Measurements from ENCODE around the gene ZNF746.
"Not testable (repeated sequence)": the region's sequence is repeated elsewhere in the genome, so short reads cannot be mapped to it uniquely, and the experiment has no call there.

The ZNF746 gene

GRCh38 chr7:149497467-149498261 lies at the start of gene ZNF746:
TSS of gene ZNF746 (minus strand) at chr7:149497809. CDS start at chr7:149497536, 273 bp downstream.
- peak; percentile 36 to 67 for DNase-seq

GRCh38 chr7:149547126-149547525 lies 49.5 kb upstream of the ZNF746 start:
- no peak for DNase-seq

- no peak for DNase-seq
These were observed 48.7 kb upstream of the ZNF746 start for GRCh38 chr7:149546331-149546730.

- peak in 1 of 2 experiments; percentile 5 for DNase-seq
These were observed 46.4 kb upstream of the ZNF746 start for GRCh38 chr7:149544028-149544427.

GRCh38 chr7:149532654-149533053 lies 35.0 kb upstream of the ZNF746 start:
- no peak for DNase-seq

GRCh38 chr7:149529136-149529718 lies 31.6 kb upstream of the ZNF746 start:
- peak in 1 of 2 experiments; percentile 3 for DNase-seq

GRCh38 chr7:149527414-149527813 lies 29.8 kb upstream of the ZNF746 start:
- no peak for DNase-seq

- no peak for DNase-seq
These were observed 27.7 kb upstream of the ZNF746 start for GRCh38 chr7:149525280-149525679.

- no peak for DNase-seq
These were observed 26.8 kb upstream of the ZNF746 start for GRCh38 chr7:149524394-149524793.

GRCh38 chr7:149510248-149510647 lies 12.6 kb upstream of the ZNF746 start:
- DNase-seq: no peak

GRCh38 chr7:149509774-149510173 lies 12.2 kb upstream of the ZNF746 start:
- DNase-seq: no peak

- no peak for DNase-seq
These were observed 7.9 kb upstream of the ZNF746 start for GRCh38 chr7:149505551-149505950.

GRCh38 chr7:149501651-149502050 lies 4.0 kb upstream of the ZNF746 start:
- DNase-seq: no peak

GRCh38 chr7:149500910-149501309 lies 3.3 kb upstream of the ZNF746 start:
- DNase-seq: no peak

GRCh38 chr7:149500201-149500600 lies 2.6 kb upstream of the ZNF746 start:
- no peak for DNase-seq

- DNase-seq: no peak
These were observed 1.2 kb upstream of the ZNF746 start for GRCh38 chr7:149498811-149499210.

- DNase-seq: peak in 1 of 2 experiments; percentile 23
These were observed 792 bp downstream of the ZNF746 start for GRCh38 chr7:149496642-149497391.

GRCh38 chr7:149495785-149496641 lies 1.6 kb downstream of the ZNF746 start:
- peak in 1 of 2 experiments; percentile 5 for DNase-seq

- no peak for DNase-seq
These were observed 2.8 kb downstream of the ZNF746 start for GRCh38 chr7:149494738-149495368.

- DNase-seq: not testable (repeated sequence)
These were observed 3.6 kb downstream of the ZNF746 start for GRCh38 chr7:149493975-149494374.

GRCh38 chr7:149493366-149493765 lies 4.2 kb downstream of the ZNF746 start:
- DNase-seq: no peak

GRCh38 chr7:149490083-149490760 lies 7.4 kb downstream of the ZNF746 start:
- DNase-seq: no peak
